Measurements from ENCODE around the gene GMEB2.

GMEB2 gene

GRCh38 chr20:63542696-63543095 is 84.2 kb downstream of the GMEB2 start:
- DNase-seq: no peak

- no peak for DNase-seq
These were observed 84.8 kb downstream of the GMEB2 start for GRCh38 chr20:63542031-63542559.

GRCh38 chr20:63541371-63541770 is 85.5 kb downstream of the GMEB2 start:
- DNase-seq: no peak

- no peak for DNase-seq
These were observed 86.3 kb downstream of the GMEB2 start for GRCh38 chr20:63540417-63541186.

- no peak for DNase-seq
These were observed 87.2 kb downstream of the GMEB2 start for GRCh38 chr20:63539441-63540370.

GRCh38 chr20:63539092-63539430 is 87.8 kb downstream of the GMEB2 start:
- no peak for DNase-seq

GRCh38 chr20:63538204-63539091 is 88.5 kb downstream of the GMEB2 start:
- no peak for DNase-seq
